OCI-LY7 (cell line): ENCODE results near the gene CECR2.

Experiments
- EZH2phosphoT487 ChIP-seq: fragments of 200-600 bp; sonication (generic); IDR thresholded peaks from 2 replicates; pipeline ENCODE4 v1.6.1; 2018; ENCODE audit warnings: low read depth, borderline replicate concordance, mild to moderate bottlenecking, mixed run types, antibody characterized with exemption, low read length, moderate library complexity, mixed read lengths
- TF ChIP-seq, protein P1 (sequence below): fragments of 200-600 bp; sonication (generic); conservative IDR thresholded peaks from 2 replicates; pipeline ENCODE4 v1.5.1; 2014; ENCODE audit warnings: mild to moderate bottlenecking, antibody characterized with exemption, low read length, moderate library complexity, mixed read lengths

- TF ChIP-seq, protein P1, sequence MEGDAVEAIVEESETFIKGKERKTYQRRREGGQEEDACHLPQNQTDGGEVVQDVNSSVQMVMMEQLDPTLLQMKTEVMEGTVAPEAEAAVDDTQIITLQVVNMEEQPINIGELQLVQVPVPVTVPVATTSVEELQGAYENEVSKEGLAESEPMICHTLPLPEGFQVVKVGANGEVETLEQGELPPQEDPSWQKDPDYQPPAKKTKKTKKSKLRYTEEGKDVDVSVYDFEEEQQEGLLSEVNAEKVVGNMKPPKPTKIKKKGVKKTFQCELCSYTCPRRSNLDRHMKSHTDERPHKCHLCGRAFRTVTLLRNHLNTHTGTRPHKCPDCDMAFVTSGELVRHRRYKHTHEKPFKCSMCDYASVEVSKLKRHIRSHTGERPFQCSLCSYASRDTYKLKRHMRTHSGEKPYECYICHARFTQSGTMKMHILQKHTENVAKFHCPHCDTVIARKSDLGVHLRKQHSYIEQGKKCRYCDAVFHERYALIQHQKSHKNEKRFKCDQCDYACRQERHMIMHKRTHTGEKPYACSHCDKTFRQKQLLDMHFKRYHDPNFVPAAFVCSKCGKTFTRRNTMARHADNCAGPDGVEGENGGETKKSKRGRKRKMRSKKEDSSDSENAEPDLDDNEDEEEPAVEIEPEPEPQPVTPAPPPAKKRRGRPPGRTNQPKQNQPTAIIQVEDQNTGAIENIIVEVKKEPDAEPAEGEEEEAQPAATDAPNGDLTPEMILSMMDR, result no peak
- no peak for TF ChIP-seq EZH2phosphoT487
Measured at GRCh38 chr22:17566776-17567175, 197.5 kb downstream of the CECR2 start.
